Stimulated activated CD4-positive, alpha-beta T cell treated with anti-CD3 and anti-CD28 coated beads, TNF-alpha, amount 100 ng/mL, for 48 hours (primary cell): Measurements from ENCODE around the gene VASP.
A peak's percentile ranks its signal among the peaks of the same experiment; 100 is the strongest.

Experiments used
- DNase-seq, 3 donors: peaks; one replicate each; pipeline ENCODE4 v3.0.0-alpha.2; 2020; ENCODE audit warnings: low read depth in 3 of 3

Gene VASP

DNA sequence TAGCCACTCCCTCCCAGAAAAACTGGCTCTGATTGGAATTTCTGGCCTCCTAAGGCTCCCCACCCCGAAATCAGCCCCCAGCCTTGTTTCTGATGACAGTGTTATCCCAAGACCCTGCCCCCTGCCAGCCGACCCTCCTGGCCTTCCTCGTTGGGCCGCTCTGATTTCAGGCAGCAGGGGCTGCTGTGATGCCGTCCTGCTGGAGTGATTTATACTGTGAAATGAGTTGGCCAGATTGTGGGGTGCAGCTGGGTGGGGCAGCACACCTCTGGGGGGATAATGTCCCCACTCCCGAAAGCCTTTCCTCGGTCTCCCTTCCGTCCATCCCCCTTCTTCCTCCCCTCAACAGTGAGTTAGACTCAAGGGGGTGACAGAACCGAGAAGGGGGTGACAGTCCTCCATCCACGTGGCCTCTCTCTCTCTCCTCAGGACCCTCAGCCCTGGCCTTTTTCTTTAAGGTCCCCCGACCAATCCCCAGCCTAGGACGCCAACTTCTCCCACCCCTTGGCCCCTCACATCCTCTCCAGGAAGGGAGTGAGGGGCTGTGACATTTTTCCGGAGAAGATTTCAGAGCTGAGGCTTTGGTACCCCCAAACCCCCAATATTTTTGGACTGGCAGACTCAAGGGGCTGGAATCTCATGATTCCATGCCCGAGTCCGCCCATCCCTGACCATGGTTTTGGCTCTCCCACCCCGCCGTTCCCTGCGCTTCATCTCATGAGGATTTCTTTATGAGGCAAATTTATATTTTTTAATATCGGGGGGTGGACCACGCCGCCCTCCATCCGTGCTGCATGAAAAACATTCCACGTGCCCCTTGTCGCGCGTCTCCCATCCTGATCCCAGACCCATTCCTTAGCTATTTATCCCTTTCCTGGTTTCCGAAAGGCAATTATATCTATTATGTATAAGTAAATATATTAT, 33.3 kb upstream of the VASP start:
- no peak for DNase-seq

DNA sequence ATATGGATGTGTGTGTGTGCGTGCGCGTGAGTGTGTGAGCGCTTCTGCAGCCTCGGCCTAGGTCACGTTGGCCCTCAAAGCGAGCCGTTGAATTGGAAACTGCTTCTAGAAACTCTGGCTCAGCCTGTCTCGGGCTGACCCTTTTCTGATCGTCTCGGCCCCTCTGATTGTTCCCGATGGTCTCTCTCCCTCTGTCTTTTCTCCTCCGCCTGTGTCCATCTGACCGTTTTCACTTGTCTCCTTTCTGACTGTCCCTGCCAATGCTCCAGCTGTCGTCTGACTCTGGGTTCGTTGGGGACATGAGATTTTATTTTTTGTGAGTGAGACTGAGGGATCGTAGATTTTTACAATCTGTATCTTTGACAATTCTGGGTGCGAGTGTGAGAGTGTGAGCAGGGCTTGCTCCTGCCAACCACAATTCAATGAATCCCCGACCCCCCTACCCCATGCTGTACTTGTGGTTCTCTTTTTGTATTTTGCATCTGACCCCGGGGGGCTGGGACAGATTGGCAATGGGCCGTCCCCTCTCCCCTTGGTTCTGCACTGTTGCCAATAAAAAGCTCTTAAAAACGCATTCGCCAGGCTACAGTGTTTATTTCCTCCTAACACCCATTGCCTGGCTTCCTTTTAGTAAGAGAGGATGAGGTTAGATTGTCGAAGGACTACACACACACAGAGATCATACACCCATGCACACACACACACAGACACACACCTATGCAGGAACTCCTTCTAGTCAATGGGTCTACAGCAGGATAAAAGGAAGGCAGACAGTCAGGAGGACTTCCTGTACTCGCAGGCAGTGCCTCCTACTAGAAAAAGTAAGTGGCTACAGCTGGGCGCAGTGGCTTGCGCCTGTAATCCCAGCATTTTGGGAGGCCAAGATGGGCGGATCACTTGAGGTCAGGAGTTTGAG, 32.4 kb upstream of the VASP start:
- no peak for DNase-seq

GRCh38 chr19:45475537-45476291, 31.6 kb upstream of the VASP start:
- no peak for DNase-seq

- no peak for DNase-seq
These were observed 31.0 kb upstream of the VASP start for GRCh38 chr19:45476304-45476703.

DNA sequence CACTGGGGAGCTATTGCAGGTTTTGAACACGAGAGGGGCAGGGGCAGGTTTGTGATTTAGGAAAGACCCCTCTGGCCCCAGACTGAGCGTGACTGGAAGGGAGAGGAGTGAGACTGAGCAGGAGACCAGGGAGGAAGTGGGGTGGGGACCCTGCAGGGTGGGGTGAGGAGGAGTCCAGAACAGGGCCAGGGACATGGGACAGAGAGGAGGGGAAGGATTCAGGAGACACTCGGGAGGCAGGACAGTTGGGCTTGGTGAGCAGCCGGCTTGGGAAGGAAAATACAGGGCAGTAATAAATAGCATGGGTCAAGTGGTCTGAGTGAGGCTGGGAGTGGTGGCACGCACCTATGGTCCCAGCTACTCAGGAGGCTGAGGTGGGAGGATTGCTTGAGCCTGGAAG, 30.1 kb upstream of the VASP start:
- no peak for DNase-seq

DNA sequence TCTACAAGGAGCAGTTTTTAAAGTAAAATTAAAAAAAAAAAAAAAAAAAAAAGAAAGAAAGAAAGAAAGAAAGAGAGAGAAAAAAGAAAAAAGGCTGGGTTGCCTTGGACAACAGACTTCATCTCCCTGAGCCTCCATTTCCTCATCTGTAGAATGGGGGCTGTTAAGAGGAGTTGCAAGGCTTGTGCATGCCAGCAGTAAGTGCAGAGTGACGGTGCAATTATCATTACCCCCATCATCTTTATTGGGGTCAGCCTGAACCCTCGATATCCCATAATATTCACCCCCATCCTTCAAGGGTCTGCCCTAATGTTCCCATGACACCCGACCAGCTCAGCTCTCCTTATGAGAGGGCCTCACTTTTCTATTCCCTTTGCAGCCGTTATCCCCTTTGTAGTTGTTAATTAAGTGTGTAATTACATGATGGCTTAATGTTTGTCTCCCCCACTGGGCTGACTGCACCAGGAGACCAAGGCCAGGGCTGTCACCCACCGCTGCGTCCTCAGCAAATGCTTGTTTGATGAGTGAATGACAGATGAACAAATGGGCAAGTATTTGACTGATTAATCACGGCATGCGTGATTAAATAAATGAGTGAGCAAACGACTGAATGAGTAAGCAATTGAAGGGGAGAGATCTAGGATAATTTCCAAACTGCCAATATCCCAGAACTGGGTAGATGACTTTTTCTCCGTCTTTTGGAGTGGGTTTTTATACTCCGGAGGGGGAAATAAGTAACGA, 29.4 kb upstream of the VASP start:
- DNase-seq = no peak

DNA sequence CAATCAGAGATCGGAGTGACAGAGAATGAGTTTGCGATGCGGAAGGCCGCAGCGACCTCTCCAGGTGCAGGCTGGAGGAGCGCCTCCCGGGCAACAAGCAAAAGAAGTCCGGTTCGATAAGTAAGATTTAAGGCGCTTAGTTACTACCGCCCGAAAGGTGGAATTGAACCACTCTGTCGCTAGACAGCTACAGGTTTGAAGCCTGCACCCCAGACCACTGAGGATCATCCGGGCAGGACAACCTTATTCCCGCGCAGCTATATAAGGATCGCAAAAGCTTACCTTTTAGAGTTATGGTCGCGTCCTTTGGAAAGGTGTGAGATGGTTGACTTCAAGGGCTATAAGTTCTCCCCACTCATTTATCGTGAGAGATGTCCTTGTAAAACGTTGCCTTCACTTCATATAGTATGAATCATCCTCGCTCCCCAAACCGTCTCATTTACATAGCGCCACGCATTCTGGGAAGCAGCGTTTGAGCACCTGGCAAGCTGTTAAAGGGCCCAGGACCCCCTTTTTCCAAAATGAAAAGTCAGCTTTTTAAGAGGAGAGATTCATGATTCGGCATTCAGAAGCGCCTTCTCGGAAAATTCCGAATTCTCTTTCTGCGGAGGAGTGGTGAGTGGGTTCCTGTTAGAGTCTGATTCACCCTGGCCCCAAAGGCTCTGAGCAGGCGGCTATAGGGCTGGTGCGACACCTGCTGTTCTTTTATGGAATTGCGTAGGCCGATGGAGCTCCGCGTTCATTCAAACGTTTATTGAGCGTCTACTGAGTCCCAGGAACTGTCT, 28.6 kb upstream of the VASP start:
- peak; percentile 83 to 87 (median 86) for DNase-seq

DNA sequence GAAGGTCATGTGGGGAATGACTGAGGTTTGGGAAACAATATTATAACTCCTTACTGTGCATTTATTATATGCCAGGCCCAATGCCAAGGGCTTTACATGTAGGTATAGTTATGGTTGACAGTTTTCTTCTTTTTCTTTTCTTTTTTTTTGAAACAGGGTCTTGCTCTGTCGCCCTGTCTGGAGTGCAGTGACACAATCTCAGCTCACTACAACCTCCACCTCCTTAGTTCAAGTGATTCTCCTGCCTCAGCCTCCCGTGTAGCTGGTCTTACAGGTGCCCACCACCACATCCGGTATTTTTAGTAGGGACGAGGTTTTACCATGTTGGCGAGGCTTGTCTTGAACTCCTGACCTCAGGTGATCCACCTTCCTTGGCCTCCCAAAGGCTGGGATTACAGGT, 24.2 kb upstream of the VASP start:
- no peak for DNase-seq

DNA sequence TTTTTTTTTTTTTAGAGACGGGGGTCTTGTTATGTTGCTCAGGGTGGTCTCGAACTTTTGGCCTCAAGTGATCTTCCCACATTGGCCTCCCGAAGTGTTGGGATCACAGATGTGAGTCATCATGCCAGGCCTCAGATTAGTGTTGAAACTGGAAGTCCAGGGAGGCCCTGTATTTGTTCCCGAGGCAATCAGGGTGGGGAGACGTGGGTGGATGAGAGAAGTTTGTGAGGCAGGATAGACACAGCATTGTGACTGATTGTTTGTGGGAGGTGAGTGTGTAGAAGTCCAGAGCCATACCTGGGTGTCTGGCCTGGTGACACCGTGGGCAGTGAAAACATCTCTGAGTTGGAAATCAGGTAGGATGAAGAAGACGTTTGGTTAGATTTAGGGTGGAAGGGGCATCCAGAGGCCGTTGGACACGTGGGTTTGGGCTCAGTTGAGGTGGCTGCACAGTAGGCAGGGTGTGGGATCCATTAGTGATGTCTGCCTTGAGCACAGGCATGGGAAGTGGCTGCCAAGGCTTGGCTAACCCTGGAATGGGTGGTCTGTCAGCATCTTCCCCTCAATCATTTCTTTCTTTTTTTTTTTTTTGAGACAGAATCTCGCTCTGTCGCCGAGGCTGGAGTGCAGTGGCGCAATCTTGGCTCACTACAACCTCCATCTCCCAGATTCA, 22.9 kb upstream of the VASP start:
- no peak for DNase-seq

GRCh38 chr19:45485305-45486077, 21.8 kb upstream of the VASP start:
- DNase-seq = peak; percentile 95 to 98 (median 98)

DNA sequence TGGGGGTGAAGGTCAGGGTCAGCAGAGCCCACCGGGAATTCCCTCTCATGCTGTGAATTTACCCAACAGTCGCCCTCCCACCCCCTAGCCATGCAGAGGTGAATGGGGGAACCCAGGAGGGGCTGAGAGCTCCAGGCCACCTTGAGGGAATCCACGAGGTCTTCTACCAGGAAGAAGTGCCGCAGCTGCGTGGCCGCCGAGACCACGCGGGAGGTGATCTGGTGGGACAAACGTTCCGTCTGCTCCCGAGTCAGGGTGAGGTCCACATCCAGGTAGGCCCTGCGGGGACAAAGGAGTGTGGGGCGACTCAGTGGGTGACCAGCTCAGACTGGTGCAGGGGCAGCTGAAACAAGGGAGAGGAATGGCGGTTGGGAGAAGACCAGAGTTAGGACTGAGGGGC, 18.6 kb upstream of the VASP start:
- DNase-seq = no peak

GRCh38 chr19:45489216-45489855, 17.9 kb upstream of the VASP start:
- no peak for DNase-seq

GRCh38 chr19:45492137-45492626, 15.1 kb upstream of the VASP start:
- no peak for DNase-seq

GRCh38 chr19:45492627-45493470, 14.4 kb upstream of the VASP start:
- DNase-seq = no peak

DNA sequence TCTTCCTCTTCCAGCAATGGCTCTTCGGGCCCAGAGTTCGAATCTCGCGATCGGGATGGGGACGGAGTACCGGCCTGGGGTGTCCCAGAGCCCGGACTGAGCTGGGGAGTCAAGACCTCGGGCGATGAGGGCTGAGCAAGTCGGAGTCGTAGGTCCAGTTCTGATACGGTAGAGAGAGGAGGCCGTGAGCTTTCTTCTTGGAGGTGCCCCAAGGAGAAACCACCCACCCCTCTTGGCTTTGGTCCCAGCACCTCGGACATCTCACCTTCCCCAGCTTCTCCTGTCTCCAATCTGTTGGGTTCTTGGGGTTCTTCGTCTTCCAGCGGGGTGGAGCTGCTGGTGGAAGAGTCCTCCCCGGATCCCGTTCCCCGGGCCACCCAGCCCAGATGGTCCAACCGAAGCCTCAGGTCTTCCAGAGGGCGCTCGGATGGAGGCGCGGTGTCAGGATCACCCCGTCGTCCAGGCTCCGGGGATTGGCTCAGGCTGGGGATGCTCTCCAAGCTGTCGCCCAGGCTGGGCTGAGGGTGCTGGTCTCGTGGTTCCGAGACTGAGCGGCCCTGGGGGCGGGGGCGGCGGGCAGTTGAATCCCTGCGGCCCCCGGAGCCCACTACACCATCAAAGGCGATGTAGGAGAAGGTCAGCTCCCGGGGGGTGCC, 12.9 kb upstream of the VASP start:
- DNase-seq = no peak

DNA sequence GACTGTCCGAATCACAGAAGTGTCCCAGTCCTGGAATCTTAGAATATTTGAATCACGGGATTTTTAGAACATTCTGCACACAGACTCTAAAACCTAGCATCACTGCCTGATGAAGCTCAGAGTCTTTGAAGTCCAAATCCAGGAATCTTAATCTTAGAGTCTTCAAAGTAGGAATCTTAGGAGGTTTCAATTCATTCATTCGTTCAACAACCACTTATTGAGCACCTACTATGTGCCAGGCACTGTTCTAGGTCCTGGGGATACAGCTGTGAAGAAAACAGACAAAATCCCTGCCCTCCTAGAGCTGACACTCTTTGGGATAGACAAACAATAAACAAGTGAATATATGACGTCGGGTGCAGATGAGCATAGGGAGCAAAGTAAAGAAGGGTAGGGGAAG, 12.1 kb upstream of the VASP start:
- no peak for DNase-seq
